Stimulated activated CD4-positive, alpha-beta T cell treated with anti-CD3 and anti-CD28 coated beads, Interleukin-12 subunit alpha, Interleukin-12 subunit beta, amount 100 ng/mL, for 4 hours (primary cell): ENCODE measurements around the gene BHLHE41.

ENCODE experiments used
- DNase-seq: peaks from one replicate; pipeline ENCODE4 v3.0.0-alpha.2; 2020

Gene BHLHE41

DNA sequence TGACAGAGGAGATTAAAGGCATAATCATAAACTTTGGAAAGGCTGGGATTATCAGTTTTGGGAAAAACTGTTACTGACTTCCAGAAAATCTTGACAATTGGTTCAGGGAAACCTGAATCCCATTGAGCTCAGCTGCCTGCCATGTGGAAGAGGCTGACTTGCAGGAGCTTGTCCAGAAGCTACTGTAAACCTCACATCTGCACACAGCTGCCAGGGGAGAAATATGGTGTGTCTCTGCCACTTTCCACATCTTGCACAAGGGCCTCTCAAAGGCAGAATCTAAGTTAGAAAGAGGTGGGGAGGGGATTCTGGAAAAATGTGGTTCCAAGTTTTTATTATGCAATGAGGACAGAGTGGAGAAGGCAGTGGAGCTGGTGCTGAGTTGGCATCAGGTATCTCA, 8.7 kb upstream of the BHLHE41 start:
- DNase-seq: no peak

- no peak for DNase-seq
Observed at GRCh38 chr12:26132866-26133265, 8.0 kb upstream of the BHLHE41 start.

DNA sequence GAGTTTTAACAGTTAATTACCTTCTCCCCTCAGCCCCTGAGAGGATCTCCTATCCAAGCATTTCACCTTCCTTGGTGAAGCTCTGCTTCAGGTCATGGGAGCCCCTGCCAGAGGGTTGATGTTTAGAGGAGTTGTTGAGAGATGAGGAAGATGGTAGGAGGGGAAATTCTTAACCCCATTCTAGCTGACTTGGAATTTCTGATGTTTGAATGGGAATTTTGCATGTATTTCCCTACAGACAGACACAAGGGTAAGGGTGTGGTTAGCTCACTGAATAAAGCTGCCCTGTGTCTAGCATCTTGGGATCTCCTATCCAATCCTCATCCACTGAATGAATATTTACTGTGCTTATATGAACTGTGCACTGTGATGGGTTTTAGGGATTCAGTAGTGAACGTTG, 7.1 kb upstream of the BHLHE41 start:
- DNase-seq: no peak

DNA sequence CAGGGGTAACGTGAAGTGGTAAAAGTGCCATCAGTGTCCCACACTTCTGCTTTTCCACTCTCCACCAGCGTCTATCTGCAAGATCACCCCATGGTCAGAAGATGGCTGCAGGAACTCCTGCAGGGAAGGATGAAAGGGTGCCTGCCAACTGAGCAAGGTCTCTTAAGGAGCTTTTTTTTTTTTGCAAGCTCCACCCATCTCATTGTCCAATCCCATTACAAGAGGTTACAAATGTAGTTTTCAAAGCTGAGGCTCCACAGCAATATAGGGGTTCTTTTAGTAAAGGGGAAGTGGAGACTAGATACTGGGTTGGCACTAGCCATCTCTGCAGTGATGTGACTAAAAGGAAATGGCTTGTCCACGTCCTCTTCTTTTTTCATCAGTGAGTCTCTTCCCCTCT, 5.9 kb upstream of the BHLHE41 start:
- DNase-seq: no peak

GRCh38 chr12:26128168-26128567, 3.3 kb upstream of the BHLHE41 start:
- DNase-seq: no peak

DNA sequence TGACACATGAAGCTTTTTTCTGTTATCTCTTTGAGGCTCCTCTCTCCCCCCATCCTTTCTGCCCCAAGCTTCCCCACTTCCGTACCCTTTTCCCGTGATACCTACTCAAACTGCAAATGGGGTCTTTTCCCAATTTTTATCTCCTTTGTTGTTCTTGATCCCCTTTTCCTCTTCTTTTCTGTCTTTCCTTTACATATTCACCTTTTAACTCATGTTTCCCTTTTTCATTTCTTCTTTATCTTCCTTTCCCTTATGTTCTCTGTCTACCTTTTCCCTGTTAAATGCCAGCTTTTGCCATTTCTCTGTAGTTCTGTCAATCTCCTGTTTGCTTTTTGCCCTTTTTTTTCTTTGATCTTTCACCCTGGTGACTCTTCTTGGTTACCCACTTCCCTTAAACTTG, 2.6 kb upstream of the BHLHE41 start:
- no peak for DNase-seq

DNA sequence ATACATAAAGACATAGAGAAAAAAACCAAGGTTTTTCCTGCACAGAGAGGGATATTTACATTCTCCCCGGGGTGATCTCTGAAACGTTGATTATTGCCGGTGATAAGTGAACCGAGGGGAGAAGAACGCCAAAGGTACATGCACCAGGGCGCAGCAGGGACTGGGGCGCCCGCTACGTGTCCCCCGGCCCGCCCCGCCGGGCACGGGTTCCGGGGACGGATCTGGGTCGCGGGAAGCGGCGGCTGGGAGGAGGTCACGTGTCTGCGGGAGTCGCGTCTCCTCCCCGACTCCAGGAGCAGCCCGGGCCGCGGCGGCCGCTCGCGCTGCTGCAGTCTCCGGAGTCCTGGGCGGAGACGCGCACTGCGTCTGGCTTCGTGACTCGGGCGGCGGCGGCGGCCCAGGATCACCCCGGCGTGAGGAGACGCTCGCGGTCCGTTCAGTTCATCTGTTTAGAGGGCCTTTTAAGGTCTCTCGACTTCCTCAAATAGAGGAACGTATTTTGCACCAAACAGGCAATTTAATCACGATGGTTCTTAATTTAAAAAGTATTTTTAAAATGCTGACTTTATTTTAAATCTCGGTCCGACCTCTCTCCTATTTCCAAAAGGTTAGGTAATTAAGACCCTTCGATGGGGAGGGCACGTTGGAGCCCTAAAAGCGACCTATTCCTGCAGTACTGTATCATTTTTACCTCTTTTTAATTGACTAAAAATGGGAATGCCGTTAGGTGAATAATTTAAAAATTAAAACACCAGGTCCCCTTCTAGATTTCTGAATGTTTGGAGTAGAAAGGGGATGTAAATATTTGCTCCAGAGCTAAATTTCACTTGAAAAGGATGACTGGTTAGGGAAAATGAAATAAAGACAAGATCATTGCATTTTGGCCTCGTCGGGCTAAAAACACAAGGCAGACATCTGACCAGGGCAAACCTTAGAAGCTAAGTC, 1.8 kb upstream of the BHLHE41 start:
- DNase-seq: peak; percentile 28

DNA sequence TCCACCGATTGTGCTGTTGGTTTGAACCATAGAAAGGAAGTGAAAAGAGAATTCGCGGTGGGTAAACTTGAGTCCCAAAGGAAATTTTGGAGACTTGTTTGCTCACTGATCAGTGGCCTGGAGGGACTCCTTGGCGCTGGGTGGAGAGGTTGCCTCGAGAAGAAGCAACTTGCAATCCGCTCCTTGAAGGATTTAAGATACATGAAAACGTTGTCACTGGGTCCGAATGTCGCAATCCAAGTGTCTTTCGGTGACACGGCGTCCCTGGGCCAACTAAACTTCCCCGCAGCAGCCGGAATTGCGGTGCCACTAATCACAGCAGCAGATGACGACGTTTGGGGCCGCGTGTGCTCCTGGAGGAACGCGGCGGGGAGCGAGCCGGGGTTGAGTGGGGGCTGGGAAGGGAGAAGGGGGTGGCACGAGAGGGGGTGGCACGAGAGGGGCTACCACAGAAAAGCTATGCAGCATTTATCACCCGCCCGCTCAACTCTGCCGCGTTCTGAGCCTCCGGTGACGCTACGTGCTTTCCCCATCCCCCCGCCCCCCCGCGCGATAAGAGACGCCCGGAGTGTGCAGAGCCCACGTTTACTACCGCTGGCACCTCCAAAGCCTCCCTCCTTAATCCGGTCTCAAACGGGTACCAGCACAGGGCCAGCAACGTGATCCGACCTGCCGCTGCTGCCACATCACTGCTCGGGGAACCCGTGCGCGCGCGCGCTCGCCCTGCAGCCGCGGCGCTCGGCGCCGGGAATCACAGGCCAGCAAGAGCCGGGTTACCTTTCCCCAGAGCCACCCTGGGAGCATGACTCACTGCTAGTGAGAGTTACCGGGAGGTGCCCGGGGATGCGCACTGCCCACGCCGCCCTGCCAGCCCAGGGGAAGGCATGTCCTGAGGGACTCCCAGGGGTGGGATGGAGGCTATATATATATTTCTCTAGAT, 833 bp upstream of the BHLHE41 start:
- peak; percentile 34 for DNase-seq

GRCh38 chr12:26123482-26123980, 1.3 kb downstream of the BHLHE41 start:
- peak; percentile 2 for DNase-seq

- DNase-seq: peak; percentile 20
Observed at GRCh38 chr12:26122681-26123481, 2.0 kb downstream of the BHLHE41 start.

DNA sequence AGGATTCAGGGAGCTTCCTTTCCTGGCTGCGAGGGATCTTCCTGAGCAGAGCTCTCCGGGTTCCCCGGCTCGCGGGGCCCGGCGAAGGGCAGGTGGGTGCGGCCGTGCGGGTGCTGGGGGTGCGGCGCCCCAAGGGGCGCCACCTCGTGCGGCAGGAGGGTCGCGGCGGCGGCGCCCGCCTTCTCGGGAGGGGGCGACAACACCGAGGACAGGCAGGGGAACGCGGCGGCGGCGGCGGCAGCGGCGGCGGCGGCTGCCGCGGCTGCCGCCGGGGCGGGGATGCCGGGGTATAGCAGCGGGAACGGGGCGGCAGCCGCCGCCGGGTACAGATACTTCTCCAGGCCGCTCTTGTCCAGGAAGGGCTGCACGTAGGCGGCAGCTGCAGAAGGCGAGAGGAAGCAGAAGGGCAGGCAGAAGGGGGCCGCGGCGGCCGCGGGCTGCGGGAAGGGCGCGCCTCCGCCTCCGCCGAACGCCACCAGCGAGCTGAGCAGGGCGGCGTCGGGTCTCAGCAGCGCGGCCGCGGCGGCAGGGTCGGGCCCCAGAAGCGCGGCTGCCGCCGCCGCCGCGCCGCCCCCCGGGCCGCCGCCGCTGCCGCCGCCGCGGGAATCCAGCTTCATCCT, 2.7 kb downstream of the BHLHE41 start:
- peak; percentile 19 for DNase-seq

- no peak for DNase-seq
Observed at GRCh38 chr12:26121323-26122060, 3.3 kb downstream of the BHLHE41 start.

GRCh38 chr12:26120561-26121274, 4.1 kb downstream of the BHLHE41 start:
- DNase-seq: no peak

- DNase-seq: no peak
Observed at GRCh38 chr12:26119391-26119989, 5.3 kb downstream of the BHLHE41 start.

DNA sequence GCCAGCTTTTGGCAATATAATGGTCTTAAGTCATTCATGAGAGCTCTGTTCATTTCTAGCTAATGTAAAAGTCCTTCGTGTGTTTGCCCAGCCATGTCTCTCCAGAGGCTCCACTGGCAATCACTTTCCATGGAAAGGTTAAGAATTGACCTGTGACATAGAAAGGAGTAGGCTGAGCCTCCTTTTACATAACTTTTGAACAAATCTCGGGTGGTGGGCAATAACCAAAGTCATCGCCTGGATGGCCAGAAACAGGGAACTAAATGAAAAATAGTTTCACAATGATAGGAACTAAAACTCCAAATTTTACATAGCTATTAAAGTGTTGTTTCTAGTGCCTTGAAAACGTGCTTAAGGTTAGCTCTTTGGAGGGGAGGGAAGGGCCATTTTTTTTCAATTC, 6.5 kb downstream of the BHLHE41 start:
- DNase-seq: no peak

DNA sequence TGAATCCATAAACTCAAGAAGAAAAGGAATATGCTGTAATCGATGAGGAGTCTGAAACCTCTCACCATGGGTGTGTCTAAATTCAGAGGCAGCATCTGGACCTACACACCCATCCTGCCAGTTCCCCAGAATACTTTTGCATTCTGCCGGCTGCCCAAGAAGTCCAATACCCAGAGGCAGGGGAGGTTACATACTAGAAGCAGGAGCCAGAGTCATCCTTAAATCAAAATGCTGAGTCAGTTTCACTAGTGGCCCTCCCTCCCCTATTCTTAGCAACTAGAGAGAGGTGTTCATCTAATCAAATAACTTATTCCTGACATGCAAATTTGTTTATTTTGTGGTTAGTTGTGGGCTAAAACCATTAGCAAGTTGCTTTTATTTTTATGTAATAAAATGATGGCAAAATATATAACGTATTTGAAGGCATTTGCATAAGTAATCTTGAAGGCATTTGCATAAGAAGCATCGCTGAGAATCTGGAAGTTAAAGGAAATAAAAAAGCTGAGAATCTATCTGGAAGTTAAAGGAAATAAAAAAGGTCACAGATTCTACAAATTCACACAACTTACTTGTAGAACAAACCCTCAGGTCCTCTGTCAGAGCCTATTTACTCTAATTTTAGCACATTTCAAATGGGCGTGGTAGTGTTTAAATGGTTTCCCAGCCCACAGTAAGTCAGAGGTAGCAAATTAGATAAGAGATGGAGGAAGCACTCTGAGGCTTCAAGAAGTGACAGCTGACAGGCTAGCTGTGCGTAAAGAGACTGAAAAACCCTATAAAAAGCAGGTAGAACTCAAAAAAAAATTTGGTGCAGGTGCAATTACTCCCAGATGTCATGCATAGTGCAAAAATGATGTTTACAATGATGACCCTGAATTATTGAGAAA, 7.8 kb downstream of the BHLHE41 start:
- DNase-seq: no peak

- no peak for DNase-seq
Observed at GRCh38 chr12:26114720-26115401, 10.0 kb downstream of the BHLHE41 start.
